GM12878 (cell line): ENCODE data around the gene UAP1. TPM values are rescaled to one million over a fixed set of nuclear protein-coding genes. Genes with fewer than 3 reads are reported as not detected.
A peak's percentile ranks its signal among the peaks of the same experiment; 100 is the strongest.

Experiments used
- ATF7 ChIP-seq: fragments of 450-650 bp; IDR thresholded peaks from 2 replicates; pipeline ENCODE4 v1.6.1; 2016; ENCODE audit warnings: low read depth, mild to moderate bottlenecking
- ESRRA ChIP-seq: IDR thresholded peaks from 2 replicates; pipeline ENCODE4 v1.6.1; 2012; ENCODE audit warnings: mild to moderate bottlenecking, low read length, improper control_type of control experiment
- HDAC2 ChIP-seq: fragments of 200-600 bp; sonication (generic); IDR thresholded peaks from 2 replicates; pipeline ENCODE4 v1.6.1; 2017
- IKZF1 ChIP-seq: fragments of 450-650 bp; conservative IDR thresholded peaks from 2 replicates; pipeline ENCODE4 v1.6.1; 2017; ENCODE audit warnings: antibody characterized with exemption, mild to moderate bottlenecking
- JUNB ChIP-seq: IDR thresholded peaks from 2 replicates; pipeline ENCODE4 v1.6.1; 2016; ENCODE audit warnings: antibody characterized with exemption, mild to moderate bottlenecking
- MTA2 ChIP-seq: fragments of 450-650 bp; IDR thresholded peaks from 2 replicates; pipeline ENCODE4 v1.6.1; 2016; ENCODE audit warnings: low read depth, mild to moderate bottlenecking, moderate library complexity
- SKIL ChIP-seq: fragments of 450-650 bp; IDR thresholded peaks from 2 replicates; pipeline ENCODE4 v1.6.1; 2017; ENCODE audit warnings: mild to moderate bottlenecking, low read depth, inconsistent platforms; ENCODE audit not compliant: poor library complexity, severe bottlenecking
- SMARCA5 ChIP-seq: fragments of 450-650 bp; IDR thresholded peaks from 2 replicates; pipeline ENCODE4 v1.6.1; 2017; ENCODE audit warnings: mild to moderate bottlenecking
- STAT3 ChIP-seq: IDR thresholded peaks from 2 replicates; pipeline ENCODE4 v1.6.1; 2011; ENCODE audit warnings: low read depth, low read length, improper control_type of control experiment
- ZNF24 ChIP-seq: fragments of 450-650 bp; IDR thresholded peaks from 2 replicates; pipeline ENCODE4 v1.6.1; 2017; ENCODE audit warnings: antibody characterized with exemption, mild to moderate bottlenecking
- ZNF592 ChIP-seq: fragments of 450-650 bp; IDR thresholded peaks from 2 replicates; pipeline ENCODE4 v1.6.1; 2017; ENCODE audit warnings: mild to moderate bottlenecking, moderate library complexity
- ZNF687 ChIP-seq: fragments of 450-650 bp; IDR thresholded peaks from 2 replicates; pipeline ENCODE4 v1.6.1; 2017; ENCODE audit warnings: mild to moderate bottlenecking, moderate library complexity
- polyA plus RNA-seq, 11 experiments: library from polyadenylated mRNA; depleted of rRNA in 4 of 11; unstranded in 6 of 11; stranded (reverse) in 5 of 11; fragments of >200 nt; fragmentation: Nextera tagmentation in 4 of 11; fragmentation: Illumina TruSeq in 1 of 11; extraction: Ambion mirVana in 4 of 11; extraction: Trizol in 1 of 11; gene quantifications; 1 replicate in 1 of 11; 2 replicates in 10 of 11; pipeline versions ENCODE4 v1.2.1 to v1.2.3, GENCODE V29; 2011 to 2016; ENCODE audit warnings: inconsistent platforms in 2 of 11, missing spikeins in 2 of 11, low read depth in 1 of 11
- total RNA-seq, 4 experiments: library from RNA; depleted of rRNA in 3 of 4; stranded (reverse); fragments of >200 nt in 3 of 4; fragmentation: Illumina TruSeq in 1 of 4; extraction: Trizol in 1 of 4; gene quantifications; 2 replicates each; pipeline versions ENCODE4 v1.2.1 to v1.2.3, GENCODE V29; 2013 to 2021

UAP1 gene
- total and polyA plus RNA-seq, 10 of the 15 experiments (the other 5 are each of a cell fraction or from before 2014, with no cell fraction given), result 19.2 to 43.0 (median 30.7) TPM

GRCh38 chr1:162626761-162627160, 65.2 kb downstream of the UAP1 start (continued):
- TF ChIP-seq STAT3, result 0 out of 2 replicates have a peak, but pooled peaks have one; percentile 51
- TF ChIP-seq HDAC2, result no peak
- peak; percentile 87 for TF ChIP-seq ZNF687
- peak; percentile 55 for TF ChIP-seq SKIL
- TF ChIP-seq ESRRA, result no peak
- TF ChIP-seq MTA2, result peak; percentile 22; the same call in 1 of the 2 replicates
- 0 out of 2 replicates have a peak, but pooled peaks have one; percentile 39 for TF ChIP-seq ATF7
- 0 out of 2 replicates have a peak, but pooled peaks have one; percentile 17 for TF ChIP-seq JUNB
- TF ChIP-seq ZNF592, result 0 out of 2 replicates have a peak, but pooled peaks have one; percentile 26
- TF ChIP-seq SMARCA5, result 0 out of 2 replicates have a peak, but pooled peaks have one; percentile 18
- TF ChIP-seq IKZF1, result 0 out of 2 replicates have a peak, but pooled peaks have one; percentile 21
- no peak for TF ChIP-seq ZNF24
